HEK293T (cell line): ENCODE measurements around the gene KRT75.

Experiments used
- ELF4 ChIP-seq: fragments of 450-650 bp; IDR thresholded peaks from 2 replicates; pipeline ENCODE4 v1.6.1; 2017; ENCODE audit warnings: antibody characterized with exemption
- SP1 ChIP-seq: fragments of 450-650 bp; IDR thresholded peaks from 2 replicates; pipeline ENCODE4 v1.6.1; 2017
- TARDBP ChIP-seq: fragments of 450-650 bp; IDR thresholded peaks from 2 replicates; pipeline ENCODE4 v1.6.1; 2016

DNA sequence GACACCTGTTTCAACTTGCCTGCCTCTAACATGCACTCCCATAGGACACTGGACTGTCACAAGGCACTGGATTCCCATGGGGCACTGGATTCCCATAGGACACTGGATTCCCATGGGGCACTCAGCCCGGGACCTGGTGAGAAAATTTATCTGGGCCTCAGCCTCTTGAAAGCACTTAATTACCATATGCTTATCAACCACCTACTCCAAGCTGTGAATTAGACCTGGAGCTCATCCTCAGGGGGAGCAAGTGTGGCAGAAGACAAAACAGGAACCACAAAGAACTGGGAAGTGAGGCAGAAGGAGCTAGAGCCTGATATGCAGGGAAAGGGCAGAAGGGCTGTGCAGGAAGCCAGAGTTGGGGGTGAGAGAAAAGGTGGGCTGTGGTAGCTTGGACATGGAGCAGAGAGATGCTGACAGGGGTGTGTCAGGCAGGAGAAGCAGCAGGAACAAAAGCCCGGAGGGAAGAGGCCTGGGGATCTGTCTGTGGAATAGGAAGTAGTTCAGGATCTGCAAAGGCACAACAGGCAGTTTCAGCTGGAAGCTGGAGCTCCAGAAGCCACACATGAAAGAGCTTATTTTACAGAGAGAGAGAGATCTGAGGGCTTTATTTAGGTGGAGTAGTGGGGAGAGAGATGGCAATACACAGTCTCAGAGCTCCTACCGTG is 31.2 kb downstream of the KRT75 start:
- TF ChIP-seq SP1 (no peak), ELF4 (no peak), TARDBP (no peak)
